Large intestine (tissue), 3 donors: ENCODE data around the gene KRT28. TPM values are rescaled to one million over a fixed set of nuclear protein-coding genes. Genes with fewer than 3 reads are reported as not detected.
"Not testable (repeated sequence)": the region's sequence is repeated elsewhere in the genome, so short reads cannot be mapped to it uniquely, and the experiment has no call there.

ENCODE experiments used
- DNase-seq, 2 donors: peaks; one replicate each; pipeline versions ENCODE4 v3.0.0 to v3.0.0-alpha.2; 2013
- H3K27ac ChIP-seq: one replicate; pipeline ENCODE4 v1.5.1; 2013; ENCODE audit warnings: low read length
- H3K27me3 ChIP-seq: 2 replicates; pipeline ENCODE4 v1.6.1; 2013; ENCODE audit warnings: low read length; ENCODE audit not compliant: control insufficient read depth, insufficient read depth
- H3K36me3 ChIP-seq: 2 replicates; pipeline ENCODE4 v1.6.1; 2013; ENCODE audit warnings: low read length; ENCODE audit not compliant: control insufficient read depth, insufficient read depth
- H3K4me1 ChIP-seq: one replicate; pipeline ENCODE4 v1.6.1; 2013; ENCODE audit warnings: low read length; ENCODE audit not compliant: control insufficient read depth, insufficient read depth
- H3K4me3 ChIP-seq: one replicate; pipeline ENCODE4 v1.5.1; 2013; ENCODE audit warnings: low read length
- H3K9me3 ChIP-seq: one replicate; pipeline ENCODE4 v1.6.1; 2013; ENCODE audit warnings: mild to moderate bottlenecking, low read depth, low read length, moderate library complexity; ENCODE audit not compliant: control insufficient read depth
- WGBS: methylation state at CpG from one replicate; pipeline ENCODE4 v1.1.5; 2013; ENCODE audit warnings: low lambda C conversion rate; ENCODE audit not compliant: insufficient coverage; 5-methylcytosine and 5-hydroxymethylcytosine counted together
- polyA plus RNA-seq: library from polyadenylated mRNA; unstranded; fragments of 120-200 nt; gene quantifications from one replicate; pipeline ENCODE4 v1.2.1, GENCODE V29; 2013

The KRT28 gene
- polyA plus RNA-seq, 1 donor: not detected

DNA sequence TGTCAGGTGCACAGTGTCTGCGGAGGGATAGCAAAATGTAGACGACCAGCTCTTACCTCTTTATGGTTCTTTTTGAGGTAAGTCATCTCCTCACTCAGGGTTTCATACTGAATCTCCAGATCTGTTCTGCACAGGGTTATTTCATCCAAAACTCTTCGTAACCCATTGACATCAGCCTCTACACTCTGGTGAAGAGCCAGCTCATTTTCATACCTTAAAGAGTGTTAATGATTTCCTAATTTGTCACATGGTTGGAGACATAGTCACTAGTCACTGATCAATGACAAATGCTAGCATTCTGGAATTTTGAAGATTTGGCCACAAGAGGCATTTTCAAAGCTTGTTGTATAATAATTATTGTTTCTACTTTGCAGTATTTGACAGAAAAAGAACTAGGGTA, 46.0 kb downstream of the KRT28 start:
- Histone ChIP-seq H3K36me3 (no peaks in the 10 kb centered on the region), H3K27me3 (peaks cover 8% of the 10 kb centered on the region), H3K4me1 (no peaks in the 10 kb centered on the region), H3K4me3 (no peak overlapping the region), H3K9me3 (no peaks in the 10 kb centered on the region), H3K27ac (no peak overlapping the region)
- DNase-seq: no peak
- WGBS: no CpG with 5 or more reads among the region's 3 CpGs

DNA sequence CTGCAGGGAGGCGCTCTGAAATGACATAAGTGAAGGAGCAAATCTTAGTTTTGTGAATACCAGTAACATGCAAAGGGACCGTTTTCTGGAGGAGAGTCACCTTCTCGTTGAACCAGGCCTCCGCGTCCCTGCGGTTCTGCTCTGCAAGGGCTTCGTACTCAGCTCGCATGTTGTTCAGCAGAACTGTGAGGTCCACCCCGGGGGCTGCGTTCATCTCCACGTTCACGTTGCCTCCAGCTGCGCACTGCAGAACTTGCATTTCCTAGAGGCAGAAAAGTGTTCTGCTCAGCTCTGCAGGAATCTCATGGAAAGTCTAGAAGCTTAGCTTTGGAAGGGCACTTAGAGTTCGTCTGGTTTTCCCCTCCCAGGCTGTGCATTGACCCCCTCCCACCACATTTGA, 48.7 kb downstream of the KRT28 start:
- no peak for DNase-seq
- Histone ChIP-seq H3K27ac (no peak overlapping the region), H3K9me3 (no peaks in the 10 kb centered on the region), H3K4me1 (no peaks in the 10 kb centered on the region), H3K27me3 (peaks cover 8% of the 10 kb centered on the region), H3K4me3 (no peak overlapping the region), H3K36me3 (no peaks in the 10 kb centered on the region)
- no CpG with 5 or more reads among the region's 14 CpGs for WGBS

DNA sequence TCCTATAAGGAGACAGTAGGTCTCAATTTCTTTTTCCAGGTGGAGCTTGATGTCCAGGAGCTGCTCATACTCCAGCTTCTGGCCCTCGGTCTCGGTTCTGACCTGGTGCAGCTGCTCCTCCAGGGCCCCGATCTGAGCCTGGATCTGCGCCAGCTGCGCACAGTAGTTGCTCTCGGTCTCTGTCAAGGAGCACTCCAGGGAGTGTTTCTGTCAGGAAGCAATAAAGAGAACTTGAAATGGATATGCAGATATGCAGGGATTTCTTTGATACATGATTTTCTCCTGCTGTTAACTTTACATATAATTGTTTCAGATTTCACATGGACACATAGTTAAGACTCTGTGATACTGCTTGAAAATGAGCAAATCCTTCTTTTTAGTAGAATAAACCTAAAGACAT, 49.4 kb downstream of the KRT28 start:
- WGBS: no CpG with 5 or more reads among the region's 6 CpGs
- DNase-seq: no peak
- Histone ChIP-seq H3K9me3 (no peaks in the 10 kb centered on the region), H3K36me3 (no peaks in the 10 kb centered on the region), H3K27me3 (peaks cover 8% of the 10 kb centered on the region), H3K4me1 (no peaks in the 10 kb centered on the region), H3K27ac (no peak overlapping the region), H3K4me3 (no peak overlapping the region)

DNA sequence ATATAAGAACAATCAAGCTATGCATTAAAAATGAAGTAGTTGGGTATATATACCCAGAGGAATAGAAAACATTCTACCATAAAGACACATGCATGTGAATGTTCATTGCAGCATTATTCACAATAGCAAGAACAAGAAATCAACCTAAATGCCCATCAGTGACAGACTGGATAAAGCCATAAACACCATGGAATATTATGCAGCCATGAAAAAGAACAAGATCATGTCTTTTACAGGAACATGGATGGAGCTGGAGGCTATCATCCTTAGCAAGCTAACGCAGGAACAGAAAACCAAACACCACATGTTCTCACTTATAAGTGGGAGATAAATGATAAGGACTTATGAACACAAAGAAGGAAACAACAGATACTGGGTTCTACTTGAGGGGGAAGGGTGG, 51.1 kb downstream of the KRT28 start:
- H3K4me3 ChIP-seq, H3K9me3 ChIP-seq, DNase-seq, H3K27me3 ChIP-seq, H3K36me3 ChIP-seq, H3K27ac ChIP-seq, H3K4me1 ChIP-seq: not testable (repeated sequence)
- no CpG with 5 or more reads among the region's 1 CpG for WGBS

Other genes starting within 250 kb of the KRT28 start
- gene CCR7, start 234.5 kb downstream of the KRT28 start, polyA plus RNA-seq: 0.64 TPM
- 127 TPM for gene SMARCE1, start 152.1 kb downstream of the KRT28 start, polyA plus RNA-seq
- gene KRT222, start 134.8 kb downstream of the KRT28 start, polyA plus RNA-seq: 2.0 TPM
- gene KRT24, start 96.2 kb downstream of the KRT28 start, polyA plus RNA-seq: not detected
- gene KRT25, start 44.6 kb downstream of the KRT28 start, polyA plus RNA-seq: 0.75 TPM
- not detected for gene KRT26, start 27.8 kb downstream of the KRT28 start, polyA plus RNA-seq
- gene KRT27, start 17.4 kb downstream of the KRT28 start, polyA plus RNA-seq: not detected
- gene KRT10, start 22.7 kb upstream of the KRT28 start, polyA plus RNA-seq: 40.7 TPM
- gene KRT12, start 67.3 kb upstream of the KRT28 start, polyA plus RNA-seq: 0.16 TPM
- 31.7 TPM for gene KRT20, start 85.3 kb upstream of the KRT28 start, polyA plus RNA-seq
- 0.18 TPM for gene KRT23, start 137.7 kb upstream of the KRT28 start, polyA plus RNA-seq
- gene KRT39, start 167.0 kb upstream of the KRT28 start, polyA plus RNA-seq: not detected
- gene KRT40, start 184.4 kb upstream of the KRT28 start, polyA plus RNA-seq: 0.07 TPM
- gene KRTAP3-3, start 194.2 kb upstream of the KRT28 start, polyA plus RNA-seq: not detected
- gene KRTAP3-2, start 199.9 kb upstream of the KRT28 start, polyA plus RNA-seq: not detected
- not detected for gene KRTAP3-1, start 209.2 kb upstream of the KRT28 start, polyA plus RNA-seq
- not detected for gene KRTAP1-5, start 227.2 kb upstream of the KRT28 start, polyA plus RNA-seq
- gene KRTAP1-4, start 230.2 kb upstream of the KRT28 start, polyA plus RNA-seq: not detected
- gene KRTAP1-3, start 234.9 kb upstream of the KRT28 start, polyA plus RNA-seq: not detected
- gene KRTAP1-1, start 241.5 kb upstream of the KRT28 start, polyA plus RNA-seq: not detected
- gene KRTAP2-1, start 247.4 kb upstream of the KRT28 start, polyA plus RNA-seq: not detected